HUDEP-2 (cell line): ENCODE data around the gene USP46.

Experiments
- DNase-seq, 76 experiments: peaks; one replicate each; lab custom pipeline; 2025; ENCODE audit not compliant: unreplicated experiment in 76 of 76; lab: John Stamatoyannopoulos, UW

The USP46 gene

DNA sequence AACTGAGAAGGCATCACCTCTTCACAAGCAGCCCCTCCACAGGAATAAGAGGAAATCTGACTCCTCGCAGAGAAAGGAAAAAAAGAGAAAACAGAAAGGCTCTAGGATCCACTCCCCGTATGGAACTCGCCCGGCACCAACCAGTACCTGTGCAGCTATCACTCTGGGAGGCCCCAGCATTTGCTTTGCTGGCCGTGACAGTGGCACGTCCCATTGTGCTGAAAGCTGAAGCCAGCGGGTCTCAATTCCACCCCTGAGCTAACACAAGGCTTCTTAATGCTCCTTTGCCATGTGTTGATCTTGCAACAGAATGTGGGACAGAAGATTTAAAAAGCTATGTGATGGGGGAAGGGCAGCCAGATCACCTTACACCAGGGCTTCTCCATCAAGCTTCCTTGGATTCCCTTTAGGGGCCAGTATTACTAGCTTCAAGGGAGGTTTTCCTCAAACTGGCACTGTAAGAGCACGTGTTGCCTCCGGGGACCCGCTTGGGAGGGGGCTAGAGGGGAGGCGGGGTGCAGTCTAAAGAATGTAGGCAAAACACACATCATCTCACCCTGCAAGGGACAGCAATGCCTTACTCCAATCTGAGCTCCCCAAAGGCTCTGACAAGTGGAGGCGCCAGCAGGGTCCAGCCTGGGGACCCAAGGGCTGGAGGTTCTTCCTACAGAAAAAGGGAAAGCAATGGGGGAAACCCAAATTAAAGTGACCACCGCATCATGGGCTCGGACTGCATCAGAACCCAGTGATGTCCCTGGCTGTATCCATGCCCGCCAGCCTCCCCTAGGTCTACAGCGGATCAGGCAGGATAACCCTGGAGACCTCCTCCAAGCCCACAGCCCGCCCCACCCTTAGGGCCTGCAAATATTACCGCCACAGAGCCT lies 1.2 kb downstream of the USP46 start:
- no peak for DNase-seq

DNA sequence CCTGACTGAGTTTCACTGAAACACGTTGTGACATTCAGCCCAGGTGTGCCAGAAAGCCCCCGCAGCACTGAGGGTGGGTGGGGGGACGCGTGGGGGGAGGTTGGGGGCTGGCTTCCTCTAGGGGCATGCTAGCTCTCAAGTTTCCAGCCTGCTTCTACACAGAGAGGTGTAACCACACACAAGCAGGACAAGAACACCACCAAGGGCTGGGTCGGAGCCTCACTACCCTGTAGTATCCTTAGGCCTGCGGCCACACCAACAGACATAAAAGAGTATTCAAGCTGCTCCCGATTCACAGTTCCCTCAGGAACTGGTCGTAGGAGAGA lies 1.8 kb downstream of the USP46 start:
- DNase-seq = no peak

DNA sequence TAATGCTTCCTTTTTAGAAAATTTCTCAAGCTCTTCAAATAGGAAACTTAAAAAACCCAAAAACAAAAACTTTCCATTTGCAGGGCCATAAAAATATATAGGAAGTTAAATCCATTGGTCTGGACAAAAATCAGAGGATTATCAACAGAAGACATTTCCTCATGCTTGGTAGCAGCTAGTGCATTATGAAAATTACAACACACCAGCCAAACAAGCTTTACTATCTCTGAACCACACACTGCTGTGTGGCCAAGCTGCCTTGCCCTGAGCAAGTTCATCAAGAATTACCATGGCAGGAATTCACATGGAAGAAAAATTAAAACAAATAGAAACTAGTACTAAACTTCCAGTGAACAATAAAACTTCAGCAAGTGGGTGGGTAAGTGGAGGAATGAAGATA lies 3.6 kb downstream of the USP46 start:
- DNase-seq = peak in 1 of 76 experiments; percentile 20

DNA sequence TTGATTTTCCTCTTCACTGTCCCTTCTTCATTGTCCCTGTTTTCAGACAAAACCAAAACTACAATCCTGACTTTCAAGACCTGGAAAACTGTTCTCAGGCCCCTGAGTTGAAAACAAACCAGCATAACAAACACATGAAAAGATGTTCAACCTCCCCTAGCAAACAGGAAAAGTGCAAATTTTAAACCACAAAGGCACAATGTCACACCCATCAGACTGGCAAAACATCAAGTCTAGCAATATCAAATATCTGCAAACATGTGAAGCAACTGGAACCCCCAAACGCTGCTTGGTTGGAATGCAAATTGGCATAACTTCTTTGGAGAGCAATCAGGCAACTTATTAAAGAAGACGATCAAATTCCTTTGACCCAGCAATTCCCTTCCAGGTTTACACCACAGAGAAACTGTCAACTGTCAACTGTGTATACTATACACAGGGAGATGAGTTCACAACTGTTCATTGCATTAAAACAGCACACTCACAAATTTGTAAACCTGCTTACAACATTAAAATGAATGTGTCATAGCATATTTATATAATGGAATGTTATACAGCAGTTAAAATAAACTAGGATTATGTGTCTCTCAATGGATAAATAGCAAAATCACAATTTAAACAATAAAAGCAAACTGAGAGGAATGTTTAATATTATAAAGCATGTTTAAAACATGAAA lies 7.0 kb downstream of the USP46 start:
- no peak for DNase-seq

DNA sequence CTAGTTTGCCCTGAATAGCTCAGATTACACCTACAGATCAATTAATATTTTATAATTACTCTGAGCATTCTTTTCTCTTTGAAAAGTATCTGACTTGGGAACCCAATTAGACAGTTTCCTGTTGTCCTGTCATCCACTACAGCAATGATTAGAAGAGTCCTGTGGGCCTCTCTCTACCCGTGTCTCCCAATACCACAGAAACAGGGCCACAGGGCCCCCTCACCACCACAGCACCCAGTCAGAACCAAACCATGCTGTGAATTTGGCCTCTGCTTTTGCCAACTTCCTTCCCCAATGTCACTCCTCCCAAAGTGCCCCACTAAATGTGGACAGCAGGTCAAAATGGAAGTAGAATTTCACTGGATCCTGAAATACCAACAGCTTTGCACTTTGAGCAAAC lies 10.3 kb downstream of the USP46 start:
- DNase-seq = no peak

DNA sequence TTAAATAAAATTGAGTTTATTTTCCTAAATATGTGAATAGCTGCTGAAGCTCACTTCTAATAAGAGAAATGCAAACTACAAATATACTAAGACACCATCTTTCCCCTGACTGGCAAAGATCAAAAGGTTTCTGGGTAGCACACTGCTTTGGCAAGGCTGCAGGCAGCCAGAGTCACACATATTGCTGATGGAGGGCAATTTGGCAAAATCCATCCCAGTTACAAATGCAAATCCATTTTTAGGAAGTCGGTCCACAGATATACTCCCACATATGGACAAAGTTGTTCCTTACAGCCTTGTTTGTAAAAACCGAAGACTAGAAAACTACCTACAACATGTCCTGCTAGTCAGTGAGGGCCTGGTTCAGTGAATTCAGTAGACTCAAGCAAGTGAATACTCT lies 12.4 kb downstream of the USP46 start:
- DNase-seq = no peak

DNA sequence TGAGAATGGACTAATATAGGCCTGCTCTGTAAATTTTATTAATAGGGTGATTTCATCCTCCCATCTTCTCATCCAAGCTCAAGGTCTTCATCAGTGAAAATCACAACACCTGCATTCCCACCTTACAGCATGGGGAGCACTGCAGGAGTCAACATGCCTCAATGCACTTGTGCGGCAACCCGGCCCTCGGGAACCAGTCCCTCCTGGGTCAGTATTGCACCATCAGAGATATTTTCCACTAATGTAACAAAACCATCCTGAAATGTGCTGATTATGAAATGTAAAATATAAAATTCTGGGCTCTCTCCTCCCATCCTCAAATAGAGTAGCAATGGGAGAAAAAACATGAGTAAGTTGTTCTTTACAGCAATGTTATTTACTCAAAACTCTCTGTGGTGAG lies 13.0 kb downstream of the USP46 start:
- DNase-seq = no peak

DNA sequence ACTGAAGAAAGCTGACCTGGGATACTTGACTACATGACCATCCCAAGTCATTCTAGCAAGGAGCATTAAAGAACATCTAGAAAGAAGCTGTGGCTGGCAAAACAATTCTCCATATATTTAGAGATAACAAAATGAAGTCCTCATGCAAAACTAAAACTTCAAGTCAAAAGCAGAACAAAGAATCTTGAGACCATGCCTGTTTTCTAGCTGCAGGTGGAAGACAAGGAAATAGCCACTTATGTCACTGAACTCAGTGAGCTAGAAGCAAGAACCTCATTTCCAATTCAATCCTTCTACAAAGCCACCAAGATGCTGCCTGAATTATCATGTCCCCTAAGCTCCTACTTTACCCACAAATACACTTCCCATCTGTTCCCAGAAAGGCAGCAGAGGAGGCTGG lies 13.8 kb downstream of the USP46 start:
- DNase-seq = no peak

DNA sequence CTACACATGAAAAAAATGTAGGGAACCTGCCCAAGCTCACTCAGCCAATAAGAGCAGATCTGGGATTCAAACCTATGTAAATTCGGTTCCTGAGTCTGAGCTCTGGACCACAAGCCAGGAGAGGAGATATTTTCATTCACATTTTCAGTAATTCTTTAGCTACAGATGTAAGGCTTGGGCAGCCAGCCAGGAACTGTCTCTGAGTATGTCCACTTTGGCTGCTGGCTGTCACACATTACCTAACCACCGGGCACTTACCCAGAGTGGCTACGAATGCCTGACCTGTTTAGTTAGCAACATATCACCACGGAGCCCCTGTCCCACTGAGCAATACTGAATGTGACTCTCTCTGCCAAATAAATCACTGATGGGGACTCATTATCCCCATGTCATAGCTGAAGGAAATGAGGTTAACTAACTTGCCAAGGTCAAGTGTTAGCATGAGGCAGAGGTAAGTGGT lies 15.3 kb downstream of the USP46 start:
- no peak for DNase-seq

DNA sequence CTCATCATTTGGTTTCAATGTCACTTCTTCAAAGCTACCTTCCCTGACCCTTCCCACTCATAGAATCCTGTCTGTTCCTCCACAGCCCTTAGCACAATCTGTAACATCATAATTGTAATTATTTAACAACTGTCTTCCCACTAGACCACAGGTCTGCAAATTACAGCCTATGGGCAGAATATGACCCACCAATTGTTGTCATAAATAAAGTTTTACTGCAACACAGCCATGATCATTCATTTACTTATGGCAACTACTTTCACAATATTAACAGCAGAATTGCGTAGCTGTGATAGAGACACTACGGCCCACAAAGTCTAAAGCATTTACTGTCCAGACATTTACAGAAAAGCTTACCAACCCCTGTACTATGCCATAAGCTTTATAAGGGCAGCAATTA lies 15.9 kb downstream of the USP46 start:
- DNase-seq = no peak

DNA sequence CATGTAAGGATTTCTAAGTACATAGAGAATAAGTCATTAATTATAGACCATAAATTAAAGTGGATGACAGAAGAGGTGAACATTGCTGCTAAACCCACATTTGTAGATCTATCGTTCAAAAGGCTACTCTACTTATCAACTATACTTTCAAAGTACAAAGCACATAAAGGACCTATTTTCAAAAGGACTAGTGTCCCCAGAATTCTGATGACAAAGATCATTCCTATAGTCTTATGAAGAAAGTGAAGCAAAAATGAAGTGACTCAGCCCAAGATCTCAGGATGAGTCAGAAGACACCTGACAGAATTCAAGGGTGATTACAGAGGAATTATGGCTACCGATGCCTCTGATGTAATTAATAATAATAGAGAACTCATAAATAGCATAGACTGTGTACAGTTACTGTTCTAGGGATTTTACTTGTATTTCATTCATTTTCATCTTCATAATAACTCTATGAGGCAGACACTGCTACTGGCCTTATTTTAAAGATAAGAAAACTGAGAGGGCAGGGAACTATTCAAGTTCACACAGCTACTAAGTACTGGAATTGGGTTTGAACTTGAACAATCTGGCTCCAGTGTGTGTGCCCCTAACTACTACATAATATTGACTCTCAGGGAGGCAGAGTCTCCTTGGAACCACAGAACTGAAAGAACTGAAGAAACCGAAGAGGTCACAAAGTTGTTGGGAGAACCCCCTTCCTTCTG lies 17.1 kb downstream of the USP46 start:
- no peak for DNase-seq

DNA sequence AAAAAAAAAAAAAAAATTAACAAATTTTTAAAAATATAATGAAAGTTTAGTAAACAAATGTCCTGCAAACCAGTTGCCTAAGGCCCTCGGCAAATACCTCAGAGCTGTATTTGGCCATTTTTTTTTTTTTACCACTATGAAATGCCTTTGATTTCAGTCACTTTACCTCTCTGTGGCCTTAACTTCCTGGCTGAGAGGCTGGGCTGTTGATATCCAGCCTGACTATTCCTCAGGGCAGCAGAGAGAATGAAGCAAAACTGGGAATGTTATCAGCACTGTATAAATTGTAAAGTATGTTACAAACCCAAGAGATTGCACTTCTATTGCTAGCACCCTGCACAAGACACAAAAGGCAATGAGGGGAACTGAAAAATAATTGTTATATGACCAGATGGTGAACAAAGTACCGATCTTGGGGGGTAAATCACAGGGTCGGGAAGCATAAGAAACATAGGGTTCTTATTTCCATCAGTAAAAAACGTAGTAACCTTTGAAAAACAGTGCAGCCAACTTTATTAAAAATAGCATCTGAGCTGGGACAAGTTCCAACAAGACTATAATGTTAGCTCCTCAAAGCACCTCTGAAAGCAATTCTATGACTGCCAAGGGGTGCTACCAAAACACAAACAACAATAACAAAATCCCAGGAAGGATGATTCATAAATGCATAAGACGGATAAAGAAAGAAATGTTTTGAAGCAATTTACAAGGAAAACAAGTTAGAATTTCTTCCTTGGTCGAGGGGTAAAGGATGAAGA lies 18.1 kb downstream of the USP46 start:
- no peak for DNase-seq

DNA sequence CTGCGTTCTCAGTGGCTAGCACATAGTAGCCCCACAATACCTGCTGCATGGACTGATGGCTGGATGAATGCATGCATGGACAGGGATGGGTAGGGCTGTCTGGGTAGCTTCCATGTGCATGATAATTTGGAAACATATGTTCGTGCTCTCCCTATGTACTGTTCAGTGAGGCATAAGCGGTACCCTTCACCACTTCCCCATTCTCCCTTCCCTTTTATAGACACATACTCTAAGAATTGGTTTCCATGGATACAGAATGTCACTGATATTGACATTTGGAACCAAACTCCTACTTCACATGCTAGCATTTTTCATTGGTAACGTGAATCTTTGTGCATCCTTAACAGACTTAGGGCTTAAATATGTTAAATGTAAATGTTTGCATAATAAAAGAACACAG lies 20.4 kb downstream of the USP46 start:
- DNase-seq = no peak

DNA sequence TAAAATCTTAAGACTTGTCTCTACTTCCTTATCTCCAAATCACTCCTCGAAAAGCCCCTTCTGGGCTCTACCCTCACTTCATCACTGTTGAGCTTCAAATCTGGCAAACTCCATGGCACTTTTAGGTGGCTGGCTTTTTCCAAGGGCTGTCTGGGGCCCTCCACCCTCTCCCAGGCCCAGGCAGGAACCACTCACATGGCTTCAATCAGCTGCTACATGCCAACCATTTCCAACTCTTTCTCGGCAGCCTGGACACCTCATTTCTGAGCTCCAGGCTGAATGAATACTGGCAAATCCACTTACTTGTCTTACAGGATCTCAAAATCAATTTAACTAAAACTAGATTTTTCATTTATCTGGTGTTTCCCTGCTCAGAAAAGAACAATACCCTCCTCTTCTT lies 22.0 kb downstream of the USP46 start:
- DNase-seq = no peak

DNA sequence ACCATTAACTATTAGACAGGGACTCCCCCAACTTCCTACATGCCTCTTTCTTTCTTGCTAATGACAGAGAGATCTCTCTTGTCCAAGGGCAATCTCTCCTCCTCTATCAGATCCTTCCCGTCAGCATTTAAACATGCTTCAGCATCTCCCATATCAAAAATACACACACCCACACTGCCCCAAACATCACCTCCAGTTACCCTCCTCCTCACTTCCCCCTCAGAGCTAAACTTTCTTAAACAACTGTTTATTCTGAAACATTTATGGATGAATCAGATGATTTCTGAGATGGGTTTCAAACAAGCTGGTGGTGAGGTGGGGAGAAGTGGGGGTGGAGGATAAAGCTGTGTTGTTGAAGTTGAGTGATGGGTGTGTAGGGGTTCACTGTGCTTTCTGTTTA lies 23.5 kb downstream of the USP46 start:
- no peak for DNase-seq

DNA sequence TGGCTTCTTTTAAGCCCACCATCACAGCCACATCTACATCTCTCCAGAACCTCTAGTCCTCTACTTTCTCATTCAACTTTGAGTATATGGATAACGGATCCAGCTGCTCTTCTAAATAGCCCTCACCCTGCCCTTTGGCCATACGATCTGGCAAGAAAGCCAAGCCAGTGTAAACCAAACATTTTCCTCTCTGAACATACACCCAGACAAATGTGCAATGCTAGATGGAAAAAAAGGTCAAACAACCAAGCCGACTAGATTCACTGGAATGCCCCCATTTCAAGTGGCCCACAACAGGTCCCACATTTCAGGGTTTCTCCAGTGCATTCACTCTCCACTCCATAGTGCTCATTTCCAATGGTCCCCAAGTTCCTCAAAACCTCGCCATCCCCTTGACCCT lies 24.0 kb downstream of the USP46 start:
- no peak for DNase-seq

DNA sequence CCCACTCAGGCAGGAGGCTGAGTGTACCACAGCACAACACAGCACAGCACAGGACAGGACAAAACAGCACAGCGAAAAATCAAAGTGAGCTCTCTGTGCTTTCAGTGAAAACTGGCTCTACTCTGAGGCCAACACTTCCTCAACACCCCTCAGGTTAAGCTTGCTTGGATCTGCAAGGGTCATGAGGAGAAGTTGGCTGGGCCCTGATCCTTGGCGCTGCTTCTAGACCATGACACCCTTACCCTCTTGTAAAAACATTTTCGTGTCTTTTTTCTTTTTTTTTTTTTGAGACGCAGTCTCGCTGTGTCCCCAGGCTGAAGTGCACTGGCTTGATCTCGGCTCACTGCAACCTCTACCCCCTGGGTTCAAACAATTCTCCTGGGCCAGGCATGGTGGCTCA lies 25.3 kb downstream of the USP46 start:
- no peak for DNase-seq

DNA sequence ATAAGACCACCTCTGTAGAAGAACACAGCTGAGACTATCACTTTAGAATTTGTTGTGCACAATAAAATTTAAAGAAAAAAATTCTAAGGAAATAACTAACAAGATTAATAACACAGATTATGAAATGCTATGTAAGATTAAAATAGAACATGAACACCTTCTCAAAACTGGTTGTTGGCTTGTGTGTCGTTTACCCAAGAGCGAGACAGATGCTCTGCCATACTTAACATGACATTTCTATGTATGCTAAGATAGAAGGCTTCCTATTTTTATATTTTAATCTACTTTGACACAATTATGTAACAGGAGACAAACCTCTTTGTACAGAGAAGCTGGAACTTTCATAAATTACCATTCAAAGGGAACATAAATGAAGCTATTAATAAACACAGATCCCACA lies 30.1 kb downstream of the USP46 start:
- no peak for DNase-seq

DNA sequence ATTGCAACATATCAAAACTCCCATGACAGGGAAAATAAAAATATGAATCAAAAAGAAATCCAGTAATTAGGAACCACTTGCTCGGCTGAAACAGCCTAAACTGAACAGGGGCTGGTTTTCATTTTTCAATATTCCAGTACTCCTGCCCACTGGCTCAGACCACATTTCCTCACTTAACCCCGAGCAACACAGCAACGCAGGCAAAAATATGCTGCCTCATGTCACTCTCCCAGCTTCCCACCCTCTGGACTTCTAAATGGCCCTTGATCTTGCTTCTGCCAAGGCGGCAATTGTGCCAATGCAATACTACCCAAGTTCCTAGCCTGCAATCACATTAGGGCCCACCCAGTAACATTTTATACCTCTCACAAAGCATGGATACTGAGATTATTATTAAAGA lies 30.6 kb downstream of the USP46 start:
- DNase-seq = no peak

DNA sequence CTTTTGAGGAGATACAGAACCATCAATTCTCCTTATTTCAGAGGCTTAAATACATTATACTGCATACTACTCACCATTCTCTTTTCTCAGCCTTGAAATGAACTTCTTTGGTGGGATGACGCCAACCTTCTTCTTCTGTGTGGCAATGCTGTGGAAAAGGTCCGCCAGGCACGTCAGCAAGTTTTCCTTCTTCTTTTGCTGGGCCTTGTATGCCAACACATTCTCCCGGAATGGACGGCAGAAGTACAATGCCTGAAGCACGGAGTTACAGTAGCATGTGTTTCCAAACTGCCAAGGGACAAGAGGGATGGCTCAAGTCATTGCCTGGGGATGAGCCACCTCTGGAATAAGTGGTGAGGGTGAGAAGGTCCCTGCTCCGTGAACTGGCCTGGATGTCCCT lies 31.2 kb downstream of the USP46 start:
- no peak for DNase-seq

DNA sequence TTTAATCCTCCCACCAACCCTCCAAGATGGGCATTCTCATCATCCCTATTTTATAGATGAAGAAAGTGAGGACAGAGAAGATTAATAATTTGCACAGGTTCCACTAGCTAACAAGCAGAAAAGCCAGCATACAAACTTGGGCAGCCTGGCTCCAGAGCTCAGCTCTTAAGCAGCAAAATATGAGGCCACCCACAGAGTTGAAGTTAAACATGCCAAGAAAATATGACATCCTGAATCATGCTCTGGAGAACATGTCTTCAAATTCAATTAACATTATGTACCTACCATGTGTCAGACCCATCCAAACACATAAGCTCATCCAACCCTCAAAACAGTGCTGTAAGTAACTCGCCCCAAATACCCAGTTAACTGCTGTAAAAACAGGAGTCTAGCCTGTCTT lies 33.9 kb downstream of the USP46 start:
- no peak for DNase-seq
